ENCODE data around the gene ZBTB49.
"Not testable (repeated sequence)": the region's sequence is repeated elsewhere in the genome, so short reads cannot be mapped to it uniquely, and the experiment has no call there.

Gene ZBTB49

DNA sequence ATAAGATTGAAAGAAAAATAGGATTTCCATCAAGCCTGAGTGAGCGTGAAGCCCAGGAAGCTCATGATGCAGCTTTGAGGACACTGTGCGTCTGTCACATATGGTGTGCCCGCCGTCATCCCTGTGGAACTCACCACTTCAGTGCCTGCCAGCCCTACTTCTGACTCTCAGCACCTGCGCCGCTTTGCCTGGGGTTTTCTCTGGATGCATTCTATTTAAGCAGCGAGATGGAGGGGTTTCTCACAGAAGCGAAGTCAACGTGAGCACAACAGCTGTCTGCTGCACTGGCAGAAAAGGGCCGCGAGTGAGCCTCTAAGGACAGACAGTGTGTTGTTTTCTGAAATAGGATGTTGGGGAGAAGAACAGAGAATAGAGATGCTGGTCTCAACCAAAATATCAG is 35.9 kb upstream of the ZBTB49 start:
- ChIA-PET CTCF (no interaction called here), POLR2A (ENCODE audit: low non-redundant PET) (no interaction called here)
- no peak for DNase-seq (ENCODE audit: low spot score)
- TF ChIP-seq, protein P1, sequence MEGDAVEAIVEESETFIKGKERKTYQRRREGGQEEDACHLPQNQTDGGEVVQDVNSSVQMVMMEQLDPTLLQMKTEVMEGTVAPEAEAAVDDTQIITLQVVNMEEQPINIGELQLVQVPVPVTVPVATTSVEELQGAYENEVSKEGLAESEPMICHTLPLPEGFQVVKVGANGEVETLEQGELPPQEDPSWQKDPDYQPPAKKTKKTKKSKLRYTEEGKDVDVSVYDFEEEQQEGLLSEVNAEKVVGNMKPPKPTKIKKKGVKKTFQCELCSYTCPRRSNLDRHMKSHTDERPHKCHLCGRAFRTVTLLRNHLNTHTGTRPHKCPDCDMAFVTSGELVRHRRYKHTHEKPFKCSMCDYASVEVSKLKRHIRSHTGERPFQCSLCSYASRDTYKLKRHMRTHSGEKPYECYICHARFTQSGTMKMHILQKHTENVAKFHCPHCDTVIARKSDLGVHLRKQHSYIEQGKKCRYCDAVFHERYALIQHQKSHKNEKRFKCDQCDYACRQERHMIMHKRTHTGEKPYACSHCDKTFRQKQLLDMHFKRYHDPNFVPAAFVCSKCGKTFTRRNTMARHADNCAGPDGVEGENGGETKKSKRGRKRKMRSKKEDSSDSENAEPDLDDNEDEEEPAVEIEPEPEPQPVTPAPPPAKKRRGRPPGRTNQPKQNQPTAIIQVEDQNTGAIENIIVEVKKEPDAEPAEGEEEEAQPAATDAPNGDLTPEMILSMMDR (conservative IDR thresholded peaks at IDR 0.05; ENCODE audit: low read depth) = no peak
- H3K27ac ChIP-seq = no peak overlapping the region

DNA sequence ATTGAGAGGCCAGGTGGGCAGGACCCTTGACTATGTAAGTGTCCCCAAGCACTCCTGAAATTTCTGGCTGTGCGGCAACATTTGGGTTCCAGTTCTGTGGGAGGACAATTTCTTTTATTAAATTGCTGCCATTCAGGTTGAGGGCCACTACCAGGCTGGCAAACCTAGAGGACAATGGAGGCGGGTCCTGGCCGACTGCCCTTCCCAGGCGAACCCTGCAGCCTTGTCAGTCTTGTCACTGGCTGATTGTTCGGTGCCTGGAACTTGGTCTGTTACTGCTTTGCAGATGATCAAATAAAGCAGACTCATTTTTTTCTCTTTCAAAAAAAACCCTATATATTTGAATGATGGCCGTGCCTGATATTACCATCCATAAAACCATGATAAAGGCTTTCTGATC is 35.4 kb upstream of the ZBTB49 start:
- CTCF ChIA-PET = no interaction called here

DNA sequence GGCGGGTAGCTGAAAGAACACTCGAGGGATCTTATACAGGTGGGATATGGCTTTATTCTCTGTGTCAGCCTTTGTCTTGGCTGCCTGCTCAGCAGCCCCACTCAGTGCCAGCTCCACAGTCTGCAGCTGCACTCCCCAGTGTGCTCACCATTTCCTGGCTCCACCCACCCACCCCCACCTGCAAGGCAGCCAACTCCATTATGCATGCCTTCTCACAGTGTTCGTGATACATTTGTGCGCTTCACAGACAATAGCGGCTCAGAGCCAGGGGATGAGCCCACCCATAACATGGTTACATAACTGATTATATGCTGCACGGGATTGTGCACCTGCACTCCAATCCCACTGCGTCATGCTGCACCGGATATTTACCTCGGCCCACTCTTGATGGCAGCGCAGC is 33.3 kb upstream of the ZBTB49 start:
- TF ChIP-seq, protein P1 (conservative IDR thresholded peaks at IDR 0.05; ENCODE audit: low read depth) = no peak
- POLR2A ChIA-PET (ENCODE audit: low non-redundant PET) = no interaction called here
- CTCF ChIA-PET = no interaction called here
- DNase-seq (ENCODE audit: low spot score) = no peak
- no peak overlapping the region for H3K27ac ChIP-seq

More for the DNA sequence above, 35.4 kb upstream of the ZBTB49 start:
- TF ChIP-seq, protein P1 (conservative IDR thresholded peaks at IDR 0.05; ENCODE audit: low read depth) = no peak
- POLR2A ChIA-PET (ENCODE audit: low non-redundant PET) = no interaction called here
- no peak for DNase-seq (ENCODE audit: low spot score)
- H3K27ac ChIP-seq = no peak overlapping the region

DNA sequence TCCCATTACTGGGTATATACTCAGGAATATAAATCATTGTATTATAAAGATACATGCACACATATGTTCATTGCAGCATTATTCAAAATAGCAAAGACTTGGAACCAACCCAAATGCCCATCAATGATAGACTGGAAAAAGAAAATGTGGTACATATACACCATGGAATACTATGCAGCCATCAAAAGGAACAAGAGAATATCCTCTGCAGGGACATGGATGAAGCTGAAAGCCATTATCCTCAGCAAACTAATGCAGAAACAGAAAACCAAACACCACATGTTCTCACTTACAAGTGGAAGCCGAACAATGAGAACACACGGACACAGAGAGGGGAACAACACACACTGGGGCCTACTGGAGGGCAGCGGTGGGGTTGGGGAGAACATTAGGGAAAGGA is 32.3 kb upstream of the ZBTB49 start:
- H3K27ac ChIP-seq; DNase-seq (ENCODE audit: low spot score); CTCF ChIA-PET; POLR2A ChIA-PET (ENCODE audit: low non-redundant PET): not testable (repeated sequence)

DNA sequence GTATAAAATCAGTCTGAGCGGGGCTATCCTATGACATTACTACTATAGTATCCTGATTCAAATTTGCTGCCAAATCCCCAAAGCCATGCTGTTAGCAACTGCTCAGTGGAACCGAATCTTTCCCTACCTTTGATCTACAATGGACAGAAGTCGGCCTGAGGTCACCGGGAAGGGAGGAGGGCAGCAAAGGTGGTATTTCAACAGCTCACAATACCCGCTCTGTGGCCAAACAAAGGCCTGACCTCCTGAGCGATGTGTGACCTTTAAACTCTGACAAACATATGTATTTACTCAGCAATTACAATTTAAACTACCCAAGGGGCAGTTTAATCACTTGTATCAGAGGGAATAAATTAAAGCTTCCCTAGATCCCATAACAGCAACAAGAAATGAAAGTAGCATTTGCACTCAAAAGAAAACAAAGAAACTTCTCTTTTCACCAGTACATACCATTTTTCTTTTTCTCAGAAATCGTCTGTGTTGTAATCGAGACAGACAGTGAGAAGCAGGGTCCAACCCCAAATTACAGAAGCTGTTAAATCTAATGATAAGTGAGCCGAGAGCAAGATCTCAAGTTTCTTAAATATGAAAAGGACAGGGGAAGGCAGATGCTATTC is 30.5 kb upstream of the ZBTB49 start:
- CTCF ChIA-PET = interaction anchor here (0.6 to 1.2 kb wide), 6 partner anchors 21 to 1236 kb away, joined by 3 to 4 read pairs (median 3); no protein-coding TSS in a partner anchor
- no peak for DNase-seq (ENCODE audit: low spot score)
- TF ChIP-seq, protein P1 (conservative IDR thresholded peaks at IDR 0.05; ENCODE audit: low read depth) = no peak
- POLR2A ChIA-PET (ENCODE audit: low non-redundant PET) = no interaction called here
- no peak overlapping the region for H3K27ac ChIP-seq

DNA sequence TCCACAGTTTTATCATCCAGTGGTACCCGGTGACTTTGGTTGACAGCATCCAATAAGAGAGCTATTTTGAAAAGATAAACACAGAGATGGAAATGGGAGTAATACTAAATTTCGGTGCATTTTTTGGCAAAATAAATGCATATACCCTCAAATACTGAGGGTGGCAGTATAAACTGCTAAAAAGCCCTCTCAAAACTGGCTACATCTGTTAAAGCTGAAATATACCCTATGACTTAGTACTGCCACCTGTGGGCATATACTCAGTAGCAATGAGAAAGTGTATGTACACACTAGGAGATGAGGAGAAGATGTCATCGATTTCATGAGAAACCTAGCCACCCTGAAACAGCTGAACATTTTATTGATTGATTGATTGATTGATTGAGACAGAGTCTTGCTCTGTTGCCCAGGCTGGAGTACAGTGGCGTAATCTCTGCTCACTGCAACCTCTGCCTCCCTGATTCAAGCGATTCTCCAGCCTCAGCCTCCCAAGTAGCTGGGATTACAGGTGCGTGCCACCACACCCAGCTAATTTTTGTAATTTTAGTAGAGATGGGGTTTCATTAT is 29.8 kb upstream of the ZBTB49 start:
- peak; percentile 62 for DNase-seq (ENCODE audit: low spot score)
- no peak overlapping the region for H3K27ac ChIP-seq
- TF ChIP-seq, protein P1 (conservative IDR thresholded peaks at IDR 0.05; ENCODE audit: low read depth) = peak; percentile 35; the same call in 1 of the 2 replicates
- POLR2A ChIA-PET (ENCODE audit: low non-redundant PET) = no interaction called here
- CTCF ChIA-PET = interaction anchor here (0.6 to 1.2 kb wide), 7 partner anchors 21 to 1237 kb away, joined by 3 to 4 read pairs (median 3); no protein-coding TSS in a partner anchor

DNA sequence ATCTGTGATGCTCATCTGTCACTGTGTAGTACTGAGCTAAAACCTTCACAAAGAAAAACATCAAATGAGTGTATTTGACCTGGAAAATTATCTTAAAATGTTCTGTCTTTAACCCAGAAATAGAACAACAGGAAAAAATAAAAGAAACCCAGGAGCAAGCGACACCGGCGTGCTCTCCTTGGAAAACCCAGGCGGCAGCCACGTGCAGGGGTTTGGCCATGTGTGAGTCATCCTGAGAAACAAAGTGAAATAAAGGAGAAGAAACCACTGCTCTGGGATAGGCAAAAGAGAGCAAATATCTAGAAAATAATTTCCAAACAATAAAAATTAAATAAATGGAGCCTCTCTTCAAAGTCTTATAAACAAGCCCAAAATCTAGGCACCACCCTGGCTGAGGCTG is 22.1 kb upstream of the ZBTB49 start:
- ChIA-PET CTCF (no interaction called here), POLR2A (ENCODE audit: low non-redundant PET) (no interaction called here)
- H3K27ac ChIP-seq = no peak overlapping the region
- TF ChIP-seq, protein P1 (conservative IDR thresholded peaks at IDR 0.05; ENCODE audit: low read depth) = no peak
- no peak for DNase-seq (ENCODE audit: low spot score)

Measured in RWPE1 (cell line).